SK-N-SH treated with all-trans-retinoic acid at 6 μM for 48 hours (cell line): ENCODE data around the gene LFNG.

Experiments
- ATAC-seq: fragments of 200-7000 bp; cut with Tn5 transposase; 3 replicates; pipeline ENCODE4 v1.9.1; 2020; ENCODE audit warnings: mild to moderate bottlenecking, moderate library complexity
- ARNTL ChIP-seq: fragments of 450-650 bp; formaldehyde crosslinking; IDR thresholded peaks from 2 replicates; pipeline ENCODE4 v1.5.0; 2020; ENCODE audit warnings: low read depth, mild to moderate bottlenecking, moderate library complexity, borderline replicate concordance
- BACH2 ChIP-seq: fragments of 250-450 bp; sonication (Bioruptor Pico); IDR thresholded peaks from 2 replicates; pipeline ENCODE4 v1.9.0; 2021; ENCODE audit warnings: mild to moderate bottlenecking, borderline replicate concordance
- CSDC2 ChIP-seq: fragments of 250-450 bp; sonication (Bioruptor Pico); IDR thresholded peaks from 2 replicates; pipeline ENCODE4 v1.5.0; 2020; ENCODE audit warnings: mild to moderate bottlenecking, moderate library complexity
- CSRNP3 ChIP-seq: fragments of 250-450 bp; sonication (Bioruptor Pico); IDR thresholded peaks from 2 replicates; pipeline ENCODE4 v1.5.1; 2021; ENCODE audit warnings: mild to moderate bottlenecking, moderate library complexity
- GLIS3 ChIP-seq: fragments of 250-450 bp; sonication (Bioruptor Pico); IDR thresholded peaks from 2 replicates; pipeline ENCODE4 v1.5.0; 2020; ENCODE audit warnings: mild to moderate bottlenecking, moderate library complexity
- ISL1 ChIP-seq: fragments of 250-450 bp; sonication (Bioruptor Pico); IDR thresholded peaks from 2 replicates; pipeline ENCODE4 v2.1.2; 2022; ENCODE audit warnings: mild to moderate bottlenecking, moderate library complexity
- OSR1 ChIP-seq: fragments of 250-450 bp; sonication (Bioruptor Pico); IDR thresholded peaks from 2 replicates; pipeline ENCODE4 v1.8.0; 2022; ENCODE audit warnings: moderate library complexity, mild to moderate bottlenecking, inconsistent platforms
- PATZ1 ChIP-seq: fragments of 250-450 bp; sonication (Bioruptor Pico); IDR thresholded peaks from 2 replicates; pipeline ENCODE4 v1.8.0; 2020; ENCODE audit warnings: mild to moderate bottlenecking, moderate library complexity, borderline replicate concordance
- POU6F1 ChIP-seq: fragments of 250-450 bp; sonication (Bioruptor Pico); IDR thresholded peaks from 2 replicates; pipeline ENCODE4 v1.8.0; 2021; ENCODE audit warnings: low read depth, mild to moderate bottlenecking, moderate library complexity, borderline replicate concordance
- PPARA ChIP-seq: fragments of 250-450 bp; sonication (Bioruptor Pico); IDR thresholded peaks from 2 replicates; pipeline ENCODE4 v1.5.0; 2020; ENCODE audit warnings: mild to moderate bottlenecking, borderline replicate concordance
- RARB ChIP-seq: fragments of 250-450 bp; sonication (Bioruptor Pico); IDR thresholded peaks from 2 replicates; pipeline ENCODE4 v1.8.0; 2021; ENCODE audit warnings: mild to moderate bottlenecking, moderate library complexity
- SNAI2 ChIP-seq: fragments of 250-450 bp; sonication (Bioruptor Pico); IDR thresholded peaks from 2 replicates; pipeline ENCODE4 v1.5.0; 2020; ENCODE audit warnings: mild to moderate bottlenecking, moderate library complexity
- TCF4 ChIP-seq: fragments of 250-450 bp; sonication (Bioruptor Pico); IDR thresholded peaks from 2 replicates; pipeline ENCODE4 v1.8.0; 2021; ENCODE audit warnings: mild to moderate bottlenecking, moderate library complexity, borderline replicate concordance
- TOX ChIP-seq: fragments of 250-450 bp; sonication (Bioruptor Pico); IDR thresholded peaks from 2 replicates; pipeline ENCODE4 v1.8.0; 2021; ENCODE audit warnings: mild to moderate bottlenecking, moderate library complexity, borderline replicate concordance
- TSHZ2 ChIP-seq: fragments of 250-450 bp; sonication (Bioruptor Pico); IDR thresholded peaks from 2 replicates; pipeline ENCODE4 v1.5.0; 2020; ENCODE audit warnings: mild to moderate bottlenecking, moderate library complexity
- ZC3H10 ChIP-seq: fragments of 250-450 bp; sonication (Bioruptor Pico); IDR thresholded peaks from 2 replicates; pipeline ENCODE4 v1.5.1; 2021; ENCODE audit warnings: mild to moderate bottlenecking, moderate library complexity
- ZFP3 ChIP-seq: fragments of 250-450 bp; sonication (Bioruptor Pico); IDR thresholded peaks from 2 replicates; pipeline ENCODE4 v1.5.0; 2020; ENCODE audit warnings: mild to moderate bottlenecking, moderate library complexity
- ZNF565 ChIP-seq: fragments of 450-650 bp; formaldehyde crosslinking; conservative IDR thresholded peaks from 2 replicates; pipeline ENCODE4 v1.5.0; 2020; ENCODE audit warnings: low read depth, mild to moderate bottlenecking, moderate library complexity
- ZNF70 ChIP-seq: fragments of 450-650 bp; formaldehyde crosslinking; IDR thresholded peaks from 2 replicates; pipeline ENCODE4 v1.5.0; 2020; ENCODE audit warnings: mild to moderate bottlenecking, moderate library complexity
- ZNF8 ChIP-seq: fragments of 450-650 bp; formaldehyde crosslinking; IDR thresholded peaks from 2 replicates; pipeline ENCODE4 v1.5.0; 2020; ENCODE audit warnings: mild to moderate bottlenecking, moderate library complexity

Gene LFNG

GRCh38 chr7:2496375-2496774, 23.2 kb upstream of the LFNG start (continued):
- TF ChIP-seq POU6F1 (no peak), TSHZ2 (no peak), ZC3H10 (CRISPR knock-in tag) (no peak)

- peak; percentile 98 for TF ChIP-seq ZFP3 (CRISPR knock-in tag)
- TF ChIP-seq ZNF70 = no peak
- TF ChIP-seq, all 23 proteins: peak for 1
- no peak for ATAC-seq
Observed at GRCh38 chr7:2497065-2497464, 22.5 kb upstream of the LFNG start.

- TF ChIP-seq SNAI2 (CRISPR knock-in tag) (no peak), OSR1 (CRISPR knock-in tag) (no peak), CSRNP3 (CRISPR knock-in tag) (no peak), PATZ1 (CRISPR knock-in tag) (no peak), ZNF70 (no peak), PPARA (no peak), POU6F1 (no peak), RARB (CRISPR knock-in tag) (no peak), ZNF8 (no peak), TSHZ2 (no peak), ZFP3 (CRISPR knock-in tag) (no peak)
- ATAC-seq = no peak
Observed at GRCh38 chr7:2497500-2498336, 21.9 kb upstream of the LFNG start.

GRCh38 chr7:2498708-2499107, 20.9 kb upstream of the LFNG start:
- TF ChIP-seq CSDC2 (CRISPR knock-in tag) = no peak
- TF ChIP-seq TCF4 = no peak
- no peak for TF ChIP-seq BACH2
- TF ChIP-seq OSR1 (CRISPR knock-in tag) = no peak
- no peak for TF ChIP-seq ZFP3 (CRISPR knock-in tag)
- TF ChIP-seq ISL1 = no peak
- no peak for TF ChIP-seq ARNTL (CRISPR knock-in tag)
- TF ChIP-seq ZNF565 (CRISPR knock-in tag) = no peak
- TF ChIP-seq PATZ1 (CRISPR knock-in tag) = no peak
- no peak for TF ChIP-seq TOX (CRISPR knock-in tag)
- TF ChIP-seq GLIS3 = no peak
- no peak for ATAC-seq
